GM12878 (cell line): ENCODE data around the gene CST8. TPM values are rescaled to one million over a fixed set of nuclear protein-coding genes. Genes with fewer than 3 reads are reported as not detected.

ENCODE experiments used
- ATAC-seq: fragments of 200-7000 bp; cut with Tn5 transposase; 3 replicates; pipeline ENCODE4 v1.9.1; 2020; ENCODE audit warnings: mild to moderate bottlenecking, moderate library complexity
- BruUV-seq: library from RNA; stranded (reverse); fragments of 400-500 nt; replicated peaks from 2 replicates; lab custom pipeline; 2021; lab: Mats Ljungman, UMichigan
- CTCF ChIA-PET: fragments of 300-600 bp; sonication (Branson Sonifier 250); formaldehyde crosslinking; extraction: SDS; loops from one replicate; lab custom pipeline; 2021; ENCODE audit warnings: inconsistent platforms; lab: Yijun Ruan, JAX
- POLR2A ChIA-PET: fragments of 350-600 bp; formaldehyde crosslinking; extraction: SDS; loops from one replicate; lab custom pipeline; 2021; ENCODE audit warnings: inconsistent platforms; lab: Charles Lee
- RAD21 ChIA-PET: fragments of 300-600 bp; sonication (Branson Sonifier 250); formaldehyde crosslinking; loops from one replicate; lab custom pipeline; 2023; ENCODE audit warnings: antibody characterized with exemption; ENCODE audit not compliant: unreplicated experiment; lab: Charles Lee
- SMC1A ChIA-PET: fragments of 300-600 bp; sonication (Branson Sonifier 250); formaldehyde crosslinking; loops from one replicate; lab custom pipeline; 2023; ENCODE audit not compliant: unreplicated experiment, uncharacterized antibody; lab: Charles Lee
- DNase-seq: peaks from one replicate; pipeline ENCODE4 v3.0.0-alpha.2; 2011; ENCODE audit warnings: low read depth, low spot score
- FAIRE-seq: peaks from 3 replicates; lab custom pipeline; 2011; peaks lifted over from hg19 to GRCh38; lab: Jason Lieb, UNC
- H2AFZ ChIP-seq: 2 replicates; pipeline ENCODE4 v1.6.0; 2011; ENCODE audit warnings: low read depth, low read length, control low read depth; ENCODE audit not compliant: control insufficient read depth
- H3K27ac ChIP-seq: 2 replicates; pipeline ENCODE4 v1.5.1; 2011; ENCODE audit warnings: control low read depth; ENCODE audit not compliant: control insufficient read depth, insufficient read depth
- H3K27me3 ChIP-seq, 2 experiments: replicated peaks in 1 of 2; 2 replicates each; pipeline versions ENCODE4 v1.6.0 to v1.6.1; 2011; ENCODE audit warnings: low read length in 1 of 2; ENCODE audit not compliant: control insufficient read depth in 2 of 2, insufficient read depth in 2 of 2
- H3K36me3 ChIP-seq, 2 experiments: 2 replicates each; pipeline ENCODE4 v1.5.1; 2011; ENCODE audit warnings: low read length in 1 of 2; ENCODE audit not compliant: control insufficient read depth in 2 of 2, insufficient read depth in 2 of 2
- H3K4me1 ChIP-seq: 2 replicates; pipeline ENCODE4 v1.6.1; 2011; ENCODE audit warnings: mild to moderate bottlenecking, low read length, moderate library complexity, mixed read lengths; ENCODE audit not compliant: control insufficient read depth, insufficient read depth
- H3K4me2 ChIP-seq: 2 replicates; pipeline ENCODE4 v1.6.0; 2011; ENCODE audit warnings: control low read depth; ENCODE audit not compliant: control insufficient read depth, insufficient read depth
- H3K4me3 ChIP-seq: fragments of 200-600 bp; sonication (generic); 2 replicates; pipeline ENCODE4 v1.5.1; 2016
- H3K79me2 ChIP-seq: 2 replicates; pipeline ENCODE4 v1.6.0; 2011; ENCODE audit warnings: low read length; ENCODE audit not compliant: control insufficient read depth, insufficient read depth
- H3K9ac ChIP-seq: 2 replicates; pipeline ENCODE4 v1.8.0; 2011; ENCODE audit warnings: low read length, control low read depth, mixed read lengths; ENCODE audit not compliant: control insufficient read depth, insufficient read depth
- H3K9me3 ChIP-seq: replicated peaks from 3 replicates; pipeline ENCODE4 v1.5.1; 2011; ENCODE audit warnings: mild to moderate bottlenecking, low read length; ENCODE audit not compliant: control insufficient read depth, insufficient read depth
- H4K20me1 ChIP-seq: 2 replicates; pipeline ENCODE4 v1.6.0; 2011; ENCODE audit not compliant: control insufficient read depth, insufficient read depth
- ATF7 ChIP-seq: fragments of 450-650 bp; IDR thresholded peaks from 2 replicates; pipeline ENCODE4 v1.6.1; 2016; ENCODE audit warnings: low read depth, mild to moderate bottlenecking
- CHD2 ChIP-seq: IDR thresholded peaks from 2 replicates; pipeline ENCODE4 v1.6.1; 2011; ENCODE audit warnings: low read depth, low read length, improper control_type of control experiment, borderline replicate concordance
- DPF2 ChIP-seq: fragments of 450-650 bp; IDR thresholded peaks from 2 replicates; pipeline ENCODE4 v1.6.1; 2017; ENCODE audit warnings: mild to moderate bottlenecking
- NRF1 ChIP-seq: conservative IDR thresholded peaks from 2 replicates; pipeline ENCODE4 v1.6.1; 2011; ENCODE audit warnings: mild to moderate bottlenecking, low read depth, low read length, improper control_type of control experiment
- POLR2AphosphoS2 ChIP-seq: IDR thresholded peaks from 2 replicates; pipeline ENCODE4 v1.6.1; 2011; ENCODE audit warnings: low read depth, mild to moderate bottlenecking, low read length, improper control_type of control experiment, moderate library complexity
- RBBP5 ChIP-seq: fragments of 200-600 bp; sonication (generic); conservative IDR thresholded peaks from 2 replicates; pipeline ENCODE4 v1.6.1; 2016
- RUNX3 ChIP-seq: IDR thresholded peaks from 2 replicates; pipeline ENCODE4 v1.6.1; 2012; ENCODE audit warnings: low read length, inconsistent platforms
- SMAD5 ChIP-seq: IDR thresholded peaks from 2 replicates; pipeline ENCODE4 v1.6.1; 2016; ENCODE audit warnings: antibody characterized with exemption, low read depth
- WGBS: methylation state at CpG from one replicate; pipeline ENCODE4 v1.1.6; 2016; ENCODE audit warnings: low lambda C conversion rate; ENCODE audit not compliant: insufficient replicate concordance, insufficient coverage; ENCODE audit errors: missing lambda C conversion rate; 5-methylcytosine and 5-hydroxymethylcytosine counted together
- in situ Hi-C: fragments of 300-500 bp; cut with MboI; formaldehyde crosslinking; loops from 9 replicates; pipeline ENCODE4 v1.14.3; 2018; ENCODE audit warnings: mixed read lengths
- intact Hi-C: fragments of 100-400 bp; cut with micrococcal nuclease; formaldehyde crosslinking; loops from one replicate; pipeline ENCODE4 v1.14.2; 2022; ENCODE audit not compliant: unreplicated experiment
- polyA plus RNA-seq, 11 experiments: library from polyadenylated mRNA; depleted of rRNA in 4 of 11; unstranded in 6 of 11; stranded (reverse) in 5 of 11; fragments of >200 nt; fragmentation: Nextera tagmentation in 4 of 11; fragmentation: Illumina TruSeq in 1 of 11; extraction: Ambion mirVana in 4 of 11; extraction: Trizol in 1 of 11; gene quantifications; 1 replicate in 1 of 11; 2 replicates in 10 of 11; pipeline versions ENCODE4 v1.2.1 to v1.2.3, GENCODE V29; 2011 to 2016; ENCODE audit warnings: inconsistent platforms in 2 of 11, missing spikeins in 2 of 11, low read depth in 1 of 11
- total RNA-seq, 4 experiments: library from RNA; depleted of rRNA in 3 of 4; stranded (reverse); fragments of >200 nt in 3 of 4; fragmentation: Illumina TruSeq in 1 of 4; extraction: Trizol in 1 of 4; gene quantifications; 2 replicates each; pipeline versions ENCODE4 v1.2.1 to v1.2.3, GENCODE V29; 2013 to 2021
- TF ChIP-seq, protein P1 (sequence below): fragments of 150-350 bp; IDR thresholded peaks from 2 replicates; pipeline ENCODE4 v1.6.1; 2014; ENCODE audit warnings: mild to moderate bottlenecking, low read depth, low read length
- TF ChIP-seq, protein P2 (sequence below): fragments of 450-650 bp; formaldehyde crosslinking; IDR thresholded peaks from 2 replicates; pipeline ENCODE4 v1.5.0; 2022; ENCODE audit warnings: mild to moderate bottlenecking, missing genetic modification characterization
- TF ChIP-seq, protein P3 (sequence below): fragments of 450-650 bp; IDR thresholded peaks from 2 replicates; pipeline ENCODE4 v1.6.1; 2017; ENCODE audit warnings: antibody characterized with exemption, mild to moderate bottlenecking, moderate library complexity

Gene CST8
- total and polyA plus RNA-seq, 10 of the 15 experiments (the other 5 are each of a cell fraction or from before 2014, with no cell fraction given), result not detected

DNA sequence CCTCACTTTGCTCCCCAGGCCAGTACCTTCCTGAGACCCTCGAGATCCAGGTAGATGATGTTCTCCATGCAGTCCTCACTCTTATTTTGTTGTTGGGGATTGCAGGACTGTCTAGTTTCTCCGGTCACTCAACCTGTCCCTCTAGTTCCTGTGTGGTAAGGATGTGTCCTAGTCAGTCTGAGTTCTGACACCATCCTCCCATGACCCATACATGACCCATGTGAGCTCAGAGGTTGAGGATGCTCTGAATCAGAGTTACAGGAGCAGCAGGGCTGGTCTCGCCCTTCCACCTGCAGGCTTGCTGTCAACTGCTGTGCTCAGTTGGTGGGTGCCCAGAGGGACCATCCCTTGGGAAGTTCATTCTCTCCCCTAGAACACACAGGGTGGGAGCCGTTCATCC is 11.9 kb upstream of the CST8 start:
- FAIRE-seq, result no peak
- H3K9ac ChIP-seq, result no peak overlapping the region
- H3K4me1 ChIP-seq, result no peaks in the 10 kb centered on the region
- POLR2A ChIA-PET, result no interaction called here
- no peak overlapping the region for H2AFZ ChIP-seq
- no peaks in the 10 kb centered on the region for H3K36me3 ChIP-seq
- intact Hi-C loops, result no loop called here
- H3K4me3 ChIP-seq, result no peak overlapping the region
- CTCF ChIA-PET, result no interaction called here
- no TSS peak for BruUV-seq
- H3K9me3 ChIP-seq, result no peaks in the 10 kb centered on the region; the same call in 2 of the 3 replicates
- no peak for DNase-seq
- 9% methylated on average over 4 of the region's 4 CpGs for WGBS
- TF ChIP-seq SMAD5 (no peak), DPF2 (no peak), POLR2AphosphoS2 (no peak), RUNX3 (no peak)
- TF ChIP-seq, all 136 proteins: peak for 0
- no peak for ATAC-seq
- Histone ChIP-seq H3K79me2 (no peaks in the 10 kb centered on the region), H3K27ac (no peak overlapping the region), H3K4me2 (no peak overlapping the region), H4K20me1 (no peaks in the 10 kb centered on the region), H3K27me3 (no peaks in the 10 kb centered on the region)
- RAD21 ChIA-PET, result no interaction called here
- in situ Hi-C loops, result loop anchor here (10.0 kb wide), 1 partner anchor 64 kb away; no protein-coding TSS in a partner anchor
- SMC1A ChIA-PET, result no interaction called here

DNA sequence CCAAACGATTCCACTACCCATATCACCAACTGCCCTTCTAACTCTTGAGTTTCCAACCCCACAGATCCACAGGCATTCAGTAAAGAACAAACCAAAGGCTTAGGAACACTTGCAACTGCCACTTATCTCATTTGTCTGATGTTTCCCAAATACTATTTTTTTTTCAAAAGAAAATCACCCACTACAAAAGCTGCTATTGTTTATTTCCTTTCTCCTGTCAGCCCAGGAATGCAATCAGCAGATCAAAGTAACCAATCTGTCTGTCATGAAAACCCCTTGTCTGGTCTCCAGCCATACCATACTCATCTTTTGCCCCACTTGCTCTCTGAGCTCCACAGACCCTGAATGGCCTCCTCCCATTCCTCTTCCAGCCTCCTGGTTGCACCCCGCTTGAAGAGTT is 8.8 kb upstream of the CST8 start:
- in situ Hi-C loops (no loop called here), intact Hi-C loops (no loop called here)
- ATAC-seq (no peak), DNase-seq (no peak), FAIRE-seq (no peak)
- no peak overlapping the region for H3K27ac ChIP-seq
- no peak overlapping the region for H3K4me3 ChIP-seq
- H3K9me3 ChIP-seq, result no peaks in the 10 kb centered on the region; the same call in 1 of the 3 replicates
- no peak overlapping the region for H3K9ac ChIP-seq
- RAD21 ChIA-PET, result no interaction called here
- WGBS, result 43% methylated on average over 2 of the region's 2 CpGs
- no peaks in the 10 kb centered on the region for H3K4me1 ChIP-seq
- H3K79me2 ChIP-seq, result no peaks in the 10 kb centered on the region
- H3K4me2 ChIP-seq, result no peak overlapping the region
- CTCF ChIA-PET, result interaction anchor here (0.7 kb wide), 1 partner anchor 1935 kb away, joined by 3 read pairs; no protein-coding TSS in a partner anchor
- SMC1A ChIA-PET, result no interaction called here
- BruUV-seq, result no TSS peak
- H2AFZ ChIP-seq, result no peak overlapping the region
- no peaks in the 10 kb centered on the region for H3K27me3 ChIP-seq
- no peaks in the 10 kb centered on the region for H4K20me1 ChIP-seq
- H3K36me3 ChIP-seq, result no peaks in the 10 kb centered on the region
- POLR2A ChIA-PET, result no interaction called here
- no peak for TF ChIP-seq NRF1
- TF ChIP-seq, protein P1, sequence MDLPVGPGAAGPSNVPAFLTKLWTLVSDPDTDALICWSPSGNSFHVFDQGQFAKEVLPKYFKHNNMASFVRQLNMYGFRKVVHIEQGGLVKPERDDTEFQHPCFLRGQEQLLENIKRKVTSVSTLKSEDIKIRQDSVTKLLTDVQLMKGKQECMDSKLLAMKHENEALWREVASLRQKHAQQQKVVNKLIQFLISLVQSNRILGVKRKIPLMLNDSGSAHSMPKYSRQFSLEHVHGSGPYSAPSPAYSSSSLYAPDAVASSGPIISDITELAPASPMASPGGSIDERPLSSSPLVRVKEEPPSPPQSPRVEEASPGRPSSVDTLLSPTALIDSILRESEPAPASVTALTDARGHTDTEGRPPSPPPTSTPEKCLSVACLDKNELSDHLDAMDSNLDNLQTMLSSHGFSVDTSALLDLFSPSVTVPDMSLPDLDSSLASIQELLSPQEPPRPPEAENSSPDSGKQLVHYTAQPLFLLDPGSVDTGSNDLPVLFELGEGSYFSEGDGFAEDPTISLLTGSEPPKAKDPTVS, result no peak
- TF ChIP-seq, protein P2, sequence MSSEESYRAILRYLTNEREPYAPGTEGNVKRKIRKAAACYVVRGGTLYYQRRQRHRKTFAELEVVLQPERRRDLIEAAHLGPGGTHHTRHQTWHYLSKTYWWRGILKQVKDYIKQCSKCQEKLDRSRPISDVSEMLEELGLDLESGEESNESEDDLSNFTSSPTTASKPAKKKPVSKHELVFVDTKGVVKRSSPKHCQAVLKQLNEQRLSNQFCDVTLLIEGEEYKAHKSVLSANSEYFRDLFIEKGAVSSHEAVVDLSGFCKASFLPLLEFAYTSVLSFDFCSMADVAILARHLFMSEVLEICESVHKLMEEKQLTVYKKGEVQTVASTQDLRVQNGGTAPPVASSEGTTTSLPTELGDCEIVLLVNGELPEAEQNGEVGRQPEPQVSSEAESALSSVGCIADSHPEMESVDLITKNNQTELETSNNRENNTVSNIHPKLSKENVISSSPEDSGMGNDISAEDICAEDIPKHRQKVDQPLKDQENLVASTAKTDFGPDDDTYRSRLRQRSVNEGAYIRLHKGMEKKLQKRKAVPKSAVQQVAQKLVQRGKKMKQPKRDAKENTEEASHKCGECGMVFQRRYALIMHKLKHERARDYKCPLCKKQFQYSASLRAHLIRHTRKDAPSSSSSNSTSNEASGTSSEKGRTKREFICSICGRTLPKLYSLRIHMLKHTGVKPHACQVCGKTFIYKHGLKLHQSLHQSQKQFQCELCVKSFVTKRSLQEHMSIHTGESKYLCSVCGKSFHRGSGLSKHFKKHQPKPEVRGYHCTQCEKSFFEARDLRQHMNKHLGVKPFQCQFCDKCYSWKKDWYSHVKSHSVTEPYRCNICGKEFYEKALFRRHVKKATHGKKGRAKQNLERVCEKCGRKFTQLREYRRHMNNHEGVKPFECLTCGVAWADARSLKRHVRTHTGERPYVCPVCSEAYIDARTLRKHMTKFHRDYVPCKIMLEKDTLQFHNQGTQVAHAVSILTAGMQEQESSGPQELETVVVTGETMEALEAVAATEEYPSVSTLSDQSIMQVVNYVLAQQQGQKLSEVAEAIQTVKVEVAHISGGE (CRISPR knock-in tag), result no peak
- TF ChIP-seq ATF7, result no peak
- no peak for TF ChIP-seq CHD2
- no peak for TF ChIP-seq RBBP5
- TF ChIP-seq, protein P3, sequence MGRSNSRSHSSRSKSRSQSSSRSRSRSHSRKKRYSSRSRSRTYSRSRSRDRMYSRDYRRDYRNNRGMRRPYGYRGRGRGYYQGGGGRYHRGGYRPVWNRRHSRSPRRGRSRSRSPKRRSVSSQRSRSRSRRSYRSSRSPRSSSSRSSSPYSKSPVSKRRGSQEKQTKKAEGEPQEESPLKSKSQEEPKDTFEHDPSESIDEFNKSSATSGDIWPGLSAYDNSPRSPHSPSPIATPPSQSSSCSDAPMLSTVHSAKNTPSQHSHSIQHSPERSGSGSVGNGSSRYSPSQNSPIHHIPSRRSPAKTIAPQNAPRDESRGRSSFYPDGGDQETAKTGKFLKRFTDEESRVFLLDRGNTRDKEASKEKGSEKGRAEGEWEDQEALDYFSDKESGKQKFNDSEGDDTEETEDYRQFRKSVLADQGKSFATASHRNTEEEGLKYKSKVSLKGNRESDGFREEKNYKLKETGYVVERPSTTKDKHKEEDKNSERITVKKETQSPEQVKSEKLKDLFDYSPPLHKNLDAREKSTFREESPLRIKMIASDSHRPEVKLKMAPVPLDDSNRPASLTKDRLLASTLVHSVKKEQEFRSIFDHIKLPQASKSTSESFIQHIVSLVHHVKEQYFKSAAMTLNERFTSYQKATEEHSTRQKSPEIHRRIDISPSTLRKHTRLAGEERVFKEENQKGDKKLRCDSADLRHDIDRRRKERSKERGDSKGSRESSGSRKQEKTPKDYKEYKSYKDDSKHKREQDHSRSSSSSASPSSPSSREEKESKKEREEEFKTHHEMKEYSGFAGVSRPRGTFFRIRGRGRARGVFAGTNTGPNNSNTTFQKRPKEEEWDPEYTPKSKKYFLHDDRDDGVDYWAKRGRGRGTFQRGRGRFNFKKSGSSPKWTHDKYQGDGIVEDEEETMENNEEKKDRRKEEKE, result no peak
